Renal cortical epithelial cell (primary cell): ENCODE data around the gene TESMIN. TPM values are rescaled to one million over a fixed set of nuclear protein-coding genes. Genes with fewer than 3 reads are reported as not detected.

Experiments
- DNase-seq: peaks from one replicate; pipeline ENCODE4 v3.0.0-alpha.2; 2011; ENCODE audit warnings: low read depth
- total RNA-seq: library from RNA; depleted of rRNA; stranded (reverse); fragments of >200 nt; gene quantifications from 2 replicates; pipeline ENCODE4 v1.2.3, GENCODE V29; 2014

The TESMIN gene
- total RNA-seq, 1 donor from 2014 or later, result 2.9 TPM

DNA sequence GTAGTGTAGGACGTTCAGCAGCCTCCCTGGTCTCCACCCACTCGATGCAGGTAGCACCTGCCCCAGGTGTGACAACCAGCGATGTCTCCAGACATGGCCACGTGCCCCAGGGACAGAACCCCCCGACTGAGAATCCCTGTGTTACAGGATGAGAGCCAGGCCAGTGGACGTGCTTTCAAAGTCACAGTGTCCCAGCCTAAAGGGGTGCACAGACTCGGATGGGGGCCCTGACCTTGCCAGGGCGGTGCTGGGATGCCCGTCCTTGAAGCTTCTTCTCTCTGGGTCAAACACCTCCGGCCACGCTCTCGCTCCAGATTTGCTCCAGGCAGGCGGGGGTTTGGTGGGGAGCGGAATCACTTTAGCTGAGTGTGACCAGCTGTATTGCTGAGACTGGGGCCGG is 90.3 kb downstream of the TESMIN start:
- DNase-seq, result no peak

DNA sequence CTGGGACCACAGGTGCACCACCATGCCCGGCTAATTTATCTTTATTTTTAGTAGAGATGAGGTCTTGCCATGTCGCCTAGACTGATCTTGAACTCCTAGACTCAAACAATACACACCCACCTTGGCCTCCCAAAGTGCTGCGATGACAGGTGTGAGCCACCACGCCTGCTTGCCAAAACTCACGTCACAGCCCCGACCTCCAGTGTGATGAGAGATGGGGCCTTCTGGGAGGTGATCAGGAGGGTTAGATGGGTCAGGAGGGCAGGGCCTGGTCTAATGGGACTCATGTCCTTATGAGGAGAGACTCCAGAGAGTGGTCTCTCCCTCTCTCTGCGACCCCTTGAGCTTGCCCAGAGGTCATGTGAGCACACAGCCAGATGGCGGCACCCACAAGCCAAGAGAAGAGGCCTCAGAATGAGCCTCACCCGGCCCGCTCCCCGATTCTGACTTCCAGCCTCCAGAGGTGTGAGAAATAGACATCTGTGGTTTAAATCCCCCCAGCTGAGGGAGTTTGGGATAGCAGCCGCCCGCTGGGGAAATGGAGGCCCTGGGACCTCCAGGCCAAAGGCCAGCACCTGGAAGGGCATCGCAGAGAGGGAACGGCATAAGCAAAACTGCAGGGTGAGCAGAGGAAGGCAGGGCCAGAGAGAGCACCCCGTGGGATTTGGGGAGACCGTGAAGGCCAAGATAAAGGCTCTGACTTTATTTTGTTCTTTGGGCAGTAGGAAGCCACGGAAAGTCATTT is 91.1 kb downstream of the TESMIN start:
- no peak for DNase-seq

DNA sequence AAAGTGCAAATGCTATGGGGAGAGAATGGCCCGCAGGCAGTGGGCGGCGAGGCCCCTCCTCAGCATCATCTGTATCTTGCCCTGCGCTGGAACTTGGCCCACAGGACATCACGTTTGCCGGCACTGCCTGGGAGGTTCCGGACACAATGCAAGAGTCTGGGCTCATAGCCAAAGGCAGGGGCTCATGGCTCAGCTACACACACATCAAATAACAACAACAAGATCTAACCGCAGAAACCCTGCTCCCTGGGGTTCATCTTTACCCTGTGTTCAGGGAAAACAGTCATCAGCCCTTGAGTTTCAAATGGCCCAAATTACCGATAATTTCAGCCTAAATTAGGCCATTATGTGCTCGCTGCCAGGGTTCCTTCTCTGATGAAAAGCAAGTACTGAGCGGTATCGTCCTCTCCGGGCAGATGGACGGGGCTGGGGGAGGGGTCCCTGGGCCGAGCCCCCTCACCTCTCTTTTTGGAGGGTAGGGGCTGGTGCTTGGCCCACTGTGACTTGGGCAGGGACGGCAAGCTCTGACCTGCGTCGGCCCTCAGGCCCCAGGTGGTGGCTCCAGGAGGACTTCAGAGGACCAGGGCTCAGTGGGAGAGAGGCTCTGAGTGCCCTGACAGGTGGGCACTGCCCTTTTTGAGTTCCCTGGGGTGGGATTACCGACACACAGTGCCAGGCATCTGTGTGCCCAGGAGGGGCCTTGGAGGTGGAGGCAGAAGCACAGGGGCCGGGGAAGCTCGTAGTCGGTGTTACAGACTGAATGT is 92.0 kb downstream of the TESMIN start:
- peak; percentile 96 for DNase-seq

DNA sequence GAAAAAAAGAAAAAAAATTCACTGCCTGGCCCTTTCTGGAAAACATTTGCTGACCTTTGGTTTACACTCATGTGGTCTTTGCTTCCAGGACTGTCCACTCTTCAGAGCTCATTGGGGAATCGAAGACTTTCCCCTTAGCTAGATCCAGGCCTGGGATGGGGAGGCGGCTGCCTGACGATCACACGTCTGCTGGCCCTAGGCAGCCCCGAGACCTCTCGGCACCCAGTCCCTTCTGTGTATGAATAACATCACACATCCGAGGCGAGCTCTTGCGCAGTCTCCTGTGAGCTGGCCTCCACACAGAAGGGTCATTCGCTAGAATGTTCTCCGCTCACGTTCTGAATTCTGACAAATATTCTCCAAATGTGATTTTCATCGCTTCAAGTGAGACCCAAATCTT is 92.7 kb downstream of the TESMIN start:
- peak; percentile 43 for DNase-seq

DNA sequence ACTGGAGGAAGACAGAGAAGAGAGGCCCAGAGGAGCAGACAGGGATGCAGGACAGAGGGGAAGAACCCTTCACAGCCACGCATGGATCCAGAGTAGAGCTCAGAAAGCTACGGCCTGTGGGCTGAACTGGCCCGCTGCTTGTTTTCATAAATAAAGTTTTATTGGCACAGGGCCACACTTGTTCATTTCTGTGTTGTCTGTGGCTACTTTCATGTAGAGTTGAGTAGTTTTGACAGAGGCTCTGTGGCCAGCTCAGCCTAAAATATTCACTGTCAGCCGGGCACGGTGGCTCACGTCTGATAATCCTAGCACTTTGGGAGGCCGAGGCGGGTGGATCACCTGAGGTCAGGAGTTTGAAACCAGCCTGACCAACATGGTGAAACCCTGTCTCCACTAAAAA is 93.2 kb downstream of the TESMIN start:
- no peak for DNase-seq

Other genes starting within 250 kb of the TESMIN start
- gene GAL, start 67.0 kb downstream of the TESMIN start, total RNA-seq, result 0.87 TPM in 1 of 2 replicates, not detected in the other
- 7.5 and 18.9 TPM in 2 replicates for gene CPT1A, start 90.4 kb upstream of the TESMIN start, total RNA-seq
- gene MRPL21, start 152.3 kb upstream of the TESMIN start, total RNA-seq, result 37.2 and 97.8 TPM in 2 replicates
- gene IGHMBP2, start 152.4 kb upstream of the TESMIN start, total RNA-seq, result 5.4 and 12.8 TPM in 2 replicates
- gene MRGPRD, start 229.5 kb upstream of the TESMIN start, total RNA-seq, result not detected in 2 replicates